Superior temporal gyrus (tissue), 1 donor: ENCODE measurements around the gene PHF21B.

Experiments used
- DNase-seq: peaks from one replicate; pipeline ENCODE4 v3.0.0-alpha.2; 2016; ENCODE audit errors: extremely low spot score

PHF21B gene

DNA sequence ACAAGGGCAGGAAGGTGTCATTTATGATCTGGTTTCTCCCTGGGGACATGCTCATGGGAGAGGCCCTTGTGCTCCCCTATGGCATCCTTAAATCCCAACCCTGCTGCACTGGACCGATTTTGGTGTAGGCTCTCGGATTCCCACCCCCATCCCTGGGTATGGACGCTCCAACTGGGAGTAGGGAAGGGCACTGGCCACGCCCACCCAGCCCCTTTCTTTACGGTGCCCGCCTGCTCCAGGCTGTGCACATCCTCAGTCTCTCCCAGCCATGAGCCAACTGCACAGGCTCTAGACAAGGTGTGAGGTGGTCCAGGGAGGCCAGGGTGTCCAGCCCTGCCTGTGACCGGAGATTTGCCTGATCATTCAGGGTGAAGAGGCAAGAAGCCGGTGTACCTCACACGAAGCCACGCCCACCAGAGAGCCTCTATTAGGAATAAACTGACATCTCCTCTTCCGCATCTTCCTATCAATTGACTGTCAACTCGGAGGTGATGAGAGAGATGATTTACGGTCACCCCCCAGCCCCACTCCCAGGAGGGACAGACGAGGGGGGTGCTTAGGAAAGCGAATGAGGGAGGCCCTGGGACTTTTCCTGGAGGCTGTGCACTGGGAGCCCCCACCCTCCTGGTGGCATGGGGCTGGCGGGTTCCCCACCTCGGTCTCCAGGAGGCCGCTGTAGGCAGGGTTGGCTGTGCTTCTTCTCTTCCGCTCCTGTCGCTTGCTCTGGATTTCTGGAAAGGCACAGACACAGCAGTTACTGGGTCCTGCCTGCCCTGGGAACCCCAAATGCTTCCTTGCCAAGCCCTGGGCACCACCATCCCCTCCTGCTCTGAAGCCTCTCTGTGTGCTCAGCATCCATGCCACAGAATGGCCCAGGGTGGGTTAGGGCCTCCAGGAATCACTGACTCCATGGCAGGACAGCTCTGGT is 116.7 kb downstream of the PHF21B start:
- no peak for DNase-seq

DNA sequence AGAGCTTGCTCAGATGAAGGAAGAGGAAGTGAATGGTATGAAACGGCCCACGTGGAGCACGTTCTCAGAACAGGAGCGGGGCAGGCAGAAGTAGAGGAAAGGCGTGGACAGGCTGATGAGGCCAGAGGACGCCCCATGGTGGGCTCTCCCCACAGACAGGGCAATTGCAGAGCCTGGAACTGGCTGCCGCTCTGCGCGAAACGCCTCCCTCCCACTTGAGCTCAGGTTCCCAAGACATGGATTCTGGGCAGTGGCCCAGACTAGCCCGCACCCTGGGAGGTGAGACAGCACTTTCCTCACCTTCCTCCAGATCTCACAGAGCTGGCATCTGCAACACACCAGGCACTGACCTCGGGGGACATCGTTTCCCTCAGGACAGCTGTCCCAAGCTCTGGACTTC is 117.6 kb downstream of the PHF21B start:
- DNase-seq: no peak

DNA sequence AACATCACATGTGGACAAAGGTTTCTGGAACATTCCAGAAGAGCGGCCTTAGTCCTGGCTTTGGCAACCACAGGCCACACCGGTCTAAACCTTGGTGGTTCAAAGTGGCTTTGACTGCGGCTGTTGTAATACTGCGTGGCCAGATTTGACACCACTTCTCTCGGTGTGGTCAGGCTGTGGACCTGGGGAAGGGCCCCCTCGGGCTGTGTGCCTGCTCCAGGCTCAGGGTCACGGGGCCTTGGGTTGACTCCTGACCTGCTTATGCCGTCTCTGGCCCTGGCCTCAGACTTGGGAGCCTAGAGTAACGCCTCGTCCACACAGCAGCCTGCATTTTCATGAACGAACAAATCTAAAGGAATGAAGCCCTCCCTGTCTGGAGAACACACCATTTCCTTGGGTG is 118.0 kb downstream of the PHF21B start:
- DNase-seq: no peak

- DNase-seq: no peak
These were observed 118.5 kb downstream of the PHF21B start for GRCh38 chr22:44891293-44891747.

DNA sequence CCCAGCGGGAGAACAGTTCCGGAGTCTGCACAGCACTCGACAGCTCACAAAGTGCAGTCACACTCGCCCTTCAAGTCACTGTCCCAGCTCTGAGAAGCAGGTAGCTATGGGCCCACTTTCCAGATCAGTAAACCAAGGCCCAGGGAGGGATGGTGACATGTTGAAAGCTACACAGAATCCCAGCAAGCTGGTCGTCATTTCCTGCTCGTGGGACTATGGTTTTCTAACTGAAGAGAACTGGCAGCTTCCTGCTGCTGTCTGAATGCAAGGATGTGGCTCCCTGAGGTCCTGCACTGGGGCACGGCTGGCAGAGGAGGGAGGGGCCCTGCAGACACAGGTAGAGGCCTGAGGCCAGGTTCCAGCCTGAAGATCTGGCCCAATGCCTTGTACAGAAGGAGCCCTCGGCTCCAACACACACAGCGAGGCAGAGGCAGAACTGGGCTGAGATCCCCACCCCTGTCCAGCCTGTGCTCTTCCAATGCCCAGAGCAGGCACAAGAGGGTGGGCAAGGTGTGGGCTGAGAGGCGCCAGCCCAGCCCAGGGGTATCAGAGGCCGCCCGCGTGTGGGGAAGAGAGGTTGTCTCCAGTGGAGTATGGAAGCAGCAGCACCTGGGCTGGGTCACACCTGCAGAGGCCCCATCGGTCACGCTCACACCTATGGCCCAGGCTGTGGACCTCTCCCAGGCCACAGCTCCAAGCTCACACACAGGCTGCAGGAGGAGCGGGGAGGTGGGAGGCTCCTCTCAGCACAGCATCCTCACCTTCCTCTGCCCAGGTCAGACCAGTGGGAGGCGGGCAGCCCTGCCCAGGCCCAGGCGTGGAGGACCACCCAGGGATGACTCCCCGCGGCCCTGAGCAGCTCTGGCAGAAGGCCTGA is 119.2 kb downstream of the PHF21B start:
- no peak for DNase-seq

DNA sequence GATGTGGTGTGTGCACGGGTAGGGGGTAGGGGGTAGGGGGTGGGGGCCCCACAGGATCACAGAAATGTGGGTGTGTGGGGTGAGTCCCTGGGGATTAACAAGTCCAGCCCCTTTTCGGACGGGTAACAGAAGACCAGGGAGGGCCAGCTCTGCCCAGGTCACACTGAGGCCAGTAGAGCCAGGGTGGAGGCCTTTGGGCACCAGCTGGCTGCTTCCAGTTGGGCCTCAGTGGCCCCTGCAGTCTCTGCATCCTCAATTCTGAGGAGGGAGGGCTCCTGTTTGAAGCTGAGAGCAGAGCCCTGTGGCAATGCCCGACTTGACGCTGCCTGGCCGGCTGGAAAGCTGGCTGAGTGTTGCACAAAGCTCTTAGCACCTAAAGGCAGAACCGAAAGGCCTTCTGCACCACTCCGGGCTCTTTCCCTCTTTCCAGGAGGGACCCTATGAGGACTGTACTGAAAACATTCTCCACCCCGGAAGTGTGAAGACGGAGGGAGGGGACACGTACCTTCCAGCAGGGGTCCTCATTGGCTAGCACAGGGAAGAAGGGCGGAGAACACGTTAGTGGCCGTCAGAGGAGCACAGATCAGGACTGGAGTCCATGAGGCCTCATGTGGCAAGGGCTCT is 120.4 kb downstream of the PHF21B start:
- DNase-seq: no peak

- no peak for DNase-seq
These were observed 121.1 kb downstream of the PHF21B start for GRCh38 chr22:44888491-44889254.

DNA sequence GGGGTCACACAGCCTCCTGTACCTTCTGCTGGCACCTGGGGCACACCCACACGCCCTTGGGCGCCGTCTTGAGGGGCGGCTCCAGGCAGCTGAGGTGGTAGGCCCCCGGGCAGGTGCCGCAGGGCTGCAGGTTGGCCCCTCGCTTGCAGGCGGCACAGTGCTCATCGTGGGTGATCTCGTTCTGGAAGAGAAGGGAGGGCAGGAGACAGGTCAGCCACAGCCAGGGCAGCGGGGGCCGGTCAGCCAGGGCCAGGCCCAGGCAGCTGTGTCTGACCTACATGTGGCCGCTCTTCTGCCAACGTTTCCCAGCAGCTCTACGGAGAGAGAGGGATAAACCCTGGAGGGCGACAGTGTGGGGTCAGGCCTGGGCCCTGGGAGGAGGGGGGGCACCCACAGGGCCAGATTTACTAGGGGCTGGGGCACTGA is 121.9 kb downstream of the PHF21B start:
- DNase-seq: no peak

- no peak for DNase-seq
These were observed 123.9 kb downstream of the PHF21B start for GRCh38 chr22:44885806-44886360.

- DNase-seq: no peak
These were observed 124.6 kb downstream of the PHF21B start for GRCh38 chr22:44884968-44885805.

GRCh38 chr22:44884562-44884961 is 125.2 kb downstream of the PHF21B start:
- DNase-seq: no peak

DNA sequence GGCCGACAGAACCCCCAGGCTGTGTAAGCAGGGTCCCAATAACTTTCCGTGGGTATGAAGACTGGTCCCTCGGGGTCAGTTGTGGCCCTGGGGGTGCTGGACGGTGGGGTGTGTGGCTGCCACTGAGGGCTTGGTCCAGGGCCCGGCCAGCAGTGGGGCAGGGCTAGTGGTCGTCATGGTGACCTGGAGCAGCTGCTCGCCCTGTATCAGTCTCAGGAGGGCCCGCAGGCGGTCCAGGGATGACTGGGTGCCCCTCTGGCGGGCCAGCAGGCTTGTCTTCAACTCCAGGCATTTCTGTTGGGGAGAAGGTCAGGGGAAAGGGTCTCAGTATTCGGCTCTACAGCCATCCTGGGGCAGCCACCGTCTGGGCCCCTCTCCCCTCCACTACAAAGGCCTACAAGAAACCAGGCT is 126.8 kb downstream of the PHF21B start:
- no peak for DNase-seq

DNA sequence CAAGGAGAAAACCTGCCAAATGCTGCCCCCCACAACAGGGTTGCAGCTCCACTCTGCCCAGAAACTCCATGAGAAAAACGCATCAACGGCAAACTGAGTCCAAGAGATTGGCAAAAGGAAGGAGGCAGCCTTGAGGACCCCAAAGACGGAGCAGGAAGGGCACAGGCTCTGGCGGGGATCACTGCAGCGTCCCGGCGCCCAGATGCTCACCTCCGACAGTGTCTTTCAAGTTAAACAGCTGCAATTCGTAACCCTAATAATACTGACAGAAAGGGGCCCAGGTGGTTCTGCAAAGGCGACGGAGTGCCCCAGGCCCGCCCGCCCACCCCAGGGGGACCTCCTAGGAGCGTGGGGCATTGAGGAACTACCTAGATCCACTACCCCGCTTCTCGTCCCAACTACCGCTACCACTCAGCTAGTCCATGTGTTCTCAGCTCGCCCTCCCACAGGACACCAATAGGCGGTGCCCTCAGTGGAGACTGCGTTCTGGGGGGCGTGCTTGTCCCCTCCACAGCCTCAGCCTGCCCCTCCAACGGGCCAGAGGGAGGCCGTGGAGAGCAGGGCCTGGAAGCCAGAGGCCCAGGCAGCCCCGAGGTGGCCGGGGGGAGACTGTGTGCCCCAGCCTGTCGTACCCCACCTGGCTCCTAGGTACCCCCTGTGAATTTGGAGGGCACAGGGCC is 127.4 kb downstream of the PHF21B start:
- DNase-seq: no peak

- no peak for DNase-seq
These were observed 128.2 kb downstream of the PHF21B start for GRCh38 chr22:44881624-44882023.

DNA sequence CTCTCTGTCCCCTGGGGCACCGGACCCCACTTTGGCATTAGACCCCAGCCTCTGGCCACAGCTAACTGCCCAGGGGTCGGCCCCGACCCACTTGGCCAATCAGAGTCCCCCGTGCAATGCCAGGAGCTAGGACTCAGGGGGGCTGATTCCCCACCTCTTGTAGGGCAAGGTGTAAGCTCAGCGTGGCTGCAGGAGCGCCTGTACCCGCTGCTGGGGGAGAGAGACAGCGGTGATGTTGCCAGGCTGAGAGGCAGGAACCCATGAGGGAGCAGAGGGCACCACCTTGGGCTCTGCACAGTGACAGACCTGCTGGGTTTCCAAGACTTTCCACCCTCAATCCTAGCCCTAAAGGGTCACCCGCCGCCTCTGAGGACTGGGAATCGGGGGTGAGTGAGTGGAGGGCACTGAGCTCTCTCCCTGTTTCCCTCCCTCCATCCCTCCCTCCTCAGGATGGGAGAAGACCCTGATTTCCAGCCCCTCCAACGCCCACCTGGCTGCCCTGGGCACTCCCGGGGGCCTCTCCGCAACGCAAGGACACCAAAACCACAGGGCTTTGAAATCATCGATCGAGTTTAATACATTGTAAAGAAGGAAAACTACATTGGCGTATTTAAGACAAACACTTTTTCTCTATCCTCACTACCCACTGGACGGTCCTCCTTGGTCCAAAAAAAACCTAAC is 129.1 kb downstream of the PHF21B start:
- DNase-seq: no peak

DNA sequence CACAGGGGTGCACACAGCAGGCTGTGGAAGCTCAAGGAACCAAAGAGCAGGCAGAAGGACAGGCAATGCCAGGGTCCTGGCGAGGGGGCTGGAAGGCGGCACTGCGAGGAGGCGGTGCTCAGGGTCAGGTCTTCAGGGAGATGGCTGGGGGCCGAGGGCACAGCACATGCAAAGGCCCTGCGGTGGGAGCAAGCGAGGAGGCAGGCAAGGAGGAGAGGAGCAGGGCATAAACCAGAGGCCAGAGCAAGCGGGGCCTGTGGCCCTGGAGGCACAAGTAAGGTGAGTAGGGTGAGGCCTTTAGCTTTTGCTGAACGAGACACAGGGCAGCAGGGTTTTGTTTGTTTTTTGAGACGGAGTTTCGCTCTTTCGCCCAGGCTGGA is 130.5 kb downstream of the PHF21B start:
- no peak for DNase-seq

GRCh38 chr22:44878483-44879300 is 131.1 kb downstream of the PHF21B start:
- DNase-seq: no peak

DNA sequence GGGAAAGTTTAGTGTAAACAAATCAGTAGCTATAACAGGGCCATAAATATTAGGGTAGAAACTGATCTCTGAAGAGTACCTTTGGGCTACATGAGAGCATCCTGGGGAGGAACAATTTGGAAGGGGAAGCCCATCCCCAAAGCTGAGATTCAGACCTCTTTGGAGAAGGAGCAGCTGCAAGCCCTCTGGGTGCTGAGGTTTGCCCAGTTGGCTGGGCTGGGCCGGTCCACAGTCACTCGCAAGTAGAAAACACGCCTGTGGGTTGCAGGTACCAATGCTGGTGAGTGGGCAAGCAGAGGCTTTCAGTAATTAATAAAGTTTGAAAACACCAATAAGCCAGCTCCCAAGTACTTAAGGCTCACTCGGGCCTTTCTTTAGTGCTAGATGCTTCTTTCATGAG is 132.9 kb downstream of the PHF21B start:
- DNase-seq: no peak
